GM18505 (cell line): Measurements from ENCODE around the gene TCOF1.

Source experiments
- ATAC-seq: cut with Tn5 transposase; IDR thresholded peaks from one replicate; pipeline ENCODE4 v1.9.1; 2021; ENCODE audit not compliant: unreplicated experiment
- POLR2A ChIP-seq: IDR thresholded peaks from 4 replicates; pipeline ENCODE4 v1.6.1; 2011; ENCODE audit warnings: borderline replicate concordance; ENCODE audit not compliant: insufficient read depth, insufficient read length; ENCODE audit errors: extremely low read depth

The TCOF1 gene

GRCh38 chr5:150357326-150358260 lies at the start of gene TCOF1:
TSS of gene TCOF1 (plus strand) at chr5:150357697. CDS start at chr5:150357747, 50 bp downstream.
- ATAC-seq: peak; percentile 89
- TF ChIP-seq POLR2A: peak; percentile 66

- TF ChIP-seq POLR2A: no peak
- ATAC-seq: no peak
These were observed 48.2 kb upstream of the TCOF1 start for GRCh38 chr5:150309101-150309885.

- no peak for ATAC-seq
- TF ChIP-seq POLR2A: no peak
These were observed 47.6 kb upstream of the TCOF1 start for GRCh38 chr5:150309886-150310239.

GRCh38 chr5:150310246-150310645 lies 47.3 kb upstream of the TCOF1 start:
- ATAC-seq: no peak
- TF ChIP-seq POLR2A: no peak

- ATAC-seq: no peak
- TF ChIP-seq POLR2A: no peak
These were observed 46.3 kb upstream of the TCOF1 start for GRCh38 chr5:150311015-150311692.

- no peak for TF ChIP-seq POLR2A
- no peak for ATAC-seq
These were observed 45.0 kb upstream of the TCOF1 start for GRCh38 chr5:150312518-150312917.

- TF ChIP-seq POLR2A: no peak
- ATAC-seq: no peak
These were observed 44.0 kb upstream of the TCOF1 start for GRCh38 chr5:150313501-150313900.

GRCh38 chr5:150313921-150314716 lies 43.4 kb upstream of the TCOF1 start:
- no peak for ATAC-seq

GRCh38 chr5:150315245-150315644 lies 42.3 kb upstream of the TCOF1 start:
- no peak for ATAC-seq
- no peak for TF ChIP-seq POLR2A

More at GRCh38 chr5:150313921-150314716, 43.4 kb upstream of the TCOF1 start:
- TF ChIP-seq POLR2A: no peak

- ATAC-seq: no peak
- no peak for TF ChIP-seq POLR2A
These were observed 41.2 kb upstream of the TCOF1 start for GRCh38 chr5:150316320-150316719.

- no peak for ATAC-seq
These were observed 40.2 kb upstream of the TCOF1 start for GRCh38 chr5:150317048-150318003.

More at GRCh38 chr5:150317048-150318003, 40.2 kb upstream of the TCOF1 start:
- TF ChIP-seq POLR2A: no peak
